Lung (tissue), 12 donors: ENCODE measurements around the gene CAPRIN2. TPM values are rescaled to one million over a fixed set of nuclear protein-coding genes. Genes with fewer than 3 reads are reported as not detected.

Experiments used
- ATAC-seq: fragments of 200-7000 bp; cut with Tn5 transposase; one replicate; pipeline ENCODE4 v1.9.1; 2020; ENCODE audit warnings: moderate number of reproducible peaks; ENCODE audit not compliant: insufficient read depth, low FRiP score
- DNase-seq, 3 donors: peaks; one replicate each; pipeline ENCODE4 v3.0.0-alpha.2; 2013 to 2017
- H3K27ac ChIP-seq, 2 donors: one replicate each; pipeline ENCODE4 v1.5.1; 2013; ENCODE audit warnings: mild to moderate bottlenecking in 2 of 2, moderate library complexity in 2 of 2, control low read depth in 1 of 2, inconsistent platforms in 1 of 2, low read depth in 1 of 2, low read length in 1 of 2
- H3K27me3 ChIP-seq, 3 donors: one replicate each; pipeline ENCODE4 v1.5.1; 2013; ENCODE audit warnings: low read length in 2 of 3; ENCODE audit not compliant: control insufficient read depth in 3 of 3, insufficient read depth in 3 of 3
- H3K36me3 ChIP-seq, 4 donors: one replicate each; pipeline ENCODE4 v1.5.1; 2013; ENCODE audit warnings: low read length in 4 of 4, mild to moderate bottlenecking in 1 of 4, moderate library complexity in 1 of 4; ENCODE audit not compliant: control insufficient read depth in 4 of 4, insufficient read depth in 4 of 4
- H3K4me1 ChIP-seq, 5 donors: one replicate each; pipeline ENCODE4 v1.5.1; 2013; ENCODE audit warnings: low read length in 5 of 5, mild to moderate bottlenecking in 2 of 5, moderate library complexity in 1 of 5; ENCODE audit not compliant: control insufficient read depth in 5 of 5, insufficient read depth in 5 of 5
- H3K4me3 ChIP-seq: one replicate; pipeline ENCODE4 v1.5.1; 2013; ENCODE audit warnings: mild to moderate bottlenecking, control low read depth, moderate library complexity
- H3K9ac ChIP-seq, 2 donors: one replicate each; pipeline ENCODE4 v1.5.1; 2013; ENCODE audit warnings: low read length in 2 of 2, control low read depth in 1 of 2; ENCODE audit not compliant: insufficient read depth in 1 of 2
- H3K9me3 ChIP-seq, 4 donors: one replicate each; pipeline ENCODE4 v1.5.1; 2013; ENCODE audit warnings: low read length in 3 of 4, mild to moderate bottlenecking in 1 of 4, moderate library complexity in 1 of 4; ENCODE audit not compliant: control insufficient read depth in 4 of 4, insufficient read depth in 3 of 4
- WGBS, 2 donors: extraction: QIAGEN DNeasy Blood & Tissue Kit; methylation state at CpG; one replicate each; pipeline ENCODE4 v1.1.7; 2013; 5-methylcytosine and 5-hydroxymethylcytosine counted together
- polyA plus RNA-seq, 2 donors: library from polyadenylated mRNA; stranded (reverse); fragments of 200-250 nt; gene quantifications; one replicate each; pipeline ENCODE4 v1.2.1, GENCODE V29; 2013
- total RNA-seq, 2 donors: library from RNA; depleted of rRNA in 1 of 2; stranded (reverse); fragments of >200 nt in 1 of 2; gene quantifications; one replicate each; pipeline ENCODE4 v1.2.1, GENCODE V29; 2014 to 2021
- TF ChIP-seq, protein P1 (sequence below): IDR thresholded peaks from 2 replicates; pipeline ENCODE4 v1.5.1; 2012; ENCODE audit warnings: mild to moderate bottlenecking; ENCODE audit errors: control extremely low read depth, extremely low read depth
- donor health status: control.
- donor health status: control.
- donor health status: Bipolar disorder and iron deficiency.
- donor health status: healthy.
- donor health status: DM: yes; HTN: yes; CAD: no.

Gene CAPRIN2
- total and polyA plus RNA-seq, 4 donors, result 8.2 to 43.5 (median 16.9) TPM

DNA sequence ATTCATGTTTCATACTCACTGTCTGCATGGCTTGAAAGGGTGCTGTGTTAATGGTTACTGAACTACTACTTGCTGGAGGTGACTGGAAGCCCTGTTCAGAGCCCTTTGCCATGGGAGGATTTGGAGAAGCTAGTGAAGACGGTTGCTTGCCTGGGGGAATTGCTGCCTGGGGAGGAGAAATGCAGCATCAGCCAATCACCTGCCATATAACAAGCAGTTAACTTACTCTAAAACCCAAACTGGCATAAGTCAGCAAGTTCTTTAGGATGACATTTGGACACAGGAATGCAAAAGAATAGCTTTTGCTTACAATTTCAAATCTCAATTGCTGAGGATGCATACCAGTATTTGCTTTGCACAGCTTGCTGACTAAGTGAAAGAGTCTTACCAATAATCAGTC, 35.7 kb downstream of the CAPRIN2 start:
- no peak overlapping the region for H3K9ac ChIP-seq
- WGBS, 2 donors, result 81 to 90% methylated on average over 1 of the region's 1 CpG
- TF ChIP-seq, protein P1, sequence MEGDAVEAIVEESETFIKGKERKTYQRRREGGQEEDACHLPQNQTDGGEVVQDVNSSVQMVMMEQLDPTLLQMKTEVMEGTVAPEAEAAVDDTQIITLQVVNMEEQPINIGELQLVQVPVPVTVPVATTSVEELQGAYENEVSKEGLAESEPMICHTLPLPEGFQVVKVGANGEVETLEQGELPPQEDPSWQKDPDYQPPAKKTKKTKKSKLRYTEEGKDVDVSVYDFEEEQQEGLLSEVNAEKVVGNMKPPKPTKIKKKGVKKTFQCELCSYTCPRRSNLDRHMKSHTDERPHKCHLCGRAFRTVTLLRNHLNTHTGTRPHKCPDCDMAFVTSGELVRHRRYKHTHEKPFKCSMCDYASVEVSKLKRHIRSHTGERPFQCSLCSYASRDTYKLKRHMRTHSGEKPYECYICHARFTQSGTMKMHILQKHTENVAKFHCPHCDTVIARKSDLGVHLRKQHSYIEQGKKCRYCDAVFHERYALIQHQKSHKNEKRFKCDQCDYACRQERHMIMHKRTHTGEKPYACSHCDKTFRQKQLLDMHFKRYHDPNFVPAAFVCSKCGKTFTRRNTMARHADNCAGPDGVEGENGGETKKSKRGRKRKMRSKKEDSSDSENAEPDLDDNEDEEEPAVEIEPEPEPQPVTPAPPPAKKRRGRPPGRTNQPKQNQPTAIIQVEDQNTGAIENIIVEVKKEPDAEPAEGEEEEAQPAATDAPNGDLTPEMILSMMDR, result no peak
- H3K9me3 ChIP-seq, result no peaks in the 10 kb centered on the region
- peaks cover 5 to 27% (median 14%) of the 10 kb centered on the region in 4 donors for H3K36me3 ChIP-seq
- ATAC-seq (no peak), DNase-seq (no peak)
- no peaks in the 10 kb centered on the region for H3K4me1 ChIP-seq
- H3K4me3 ChIP-seq, result no peak overlapping the region
- H3K27me3 ChIP-seq, result no peaks in the 10 kb centered on the region
- no peak overlapping the region for H3K27ac ChIP-seq

DNA sequence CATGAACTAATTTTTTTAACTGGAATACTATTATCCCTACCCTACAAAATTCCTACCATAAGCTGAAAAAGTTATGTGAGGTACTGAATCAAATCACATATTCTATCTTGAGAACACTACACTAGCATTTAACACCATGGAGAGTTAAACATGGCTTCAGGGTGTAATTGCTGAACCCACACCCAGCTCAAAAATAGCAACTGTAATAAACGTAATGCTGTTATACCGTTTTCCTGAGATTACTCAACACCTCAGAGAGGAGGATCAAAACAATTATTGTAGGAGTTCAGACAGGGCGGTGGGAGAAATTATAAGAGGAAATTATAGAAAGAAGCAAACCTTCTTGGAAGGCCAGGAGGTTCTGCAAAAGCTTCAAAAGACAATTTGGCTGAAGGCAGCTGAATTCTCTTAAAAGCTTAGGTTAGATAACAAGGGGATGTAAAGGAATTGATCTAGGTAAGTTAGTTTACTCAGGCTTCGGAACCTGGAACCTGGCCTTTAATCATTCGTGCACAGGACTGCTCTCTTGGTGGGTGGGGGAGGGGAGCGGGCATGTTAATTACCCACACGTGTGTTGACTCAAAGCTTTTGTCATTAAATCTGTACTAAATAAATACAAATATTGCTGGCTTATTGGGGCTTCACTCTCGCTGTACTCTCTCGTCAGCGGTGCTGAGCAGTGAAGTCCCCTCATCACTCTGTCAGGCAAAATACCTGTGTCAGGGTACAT, 47.0 kb downstream of the CAPRIN2 start:
- Histone ChIP-seq H3K9me3 (no peaks in the 10 kb centered on the region), H3K27me3 (no peaks in the 10 kb centered on the region), H3K4me3 (no peak overlapping the region), H3K4me1 (no peaks in the 10 kb centered on the region), H3K9ac (no peak overlapping the region), H3K36me3 (peaks cover 6 to 24% (median 12%) of the 10 kb centered on the region in 4 donors), H3K27ac (no peak overlapping the region)
- ATAC-seq (no peak), DNase-seq (no peak)
- 87 to 91% methylated on average over 10 of the region's 10 CpGs for WGBS, 2 donors
- TF ChIP-seq, protein P1, result no peak

DNA sequence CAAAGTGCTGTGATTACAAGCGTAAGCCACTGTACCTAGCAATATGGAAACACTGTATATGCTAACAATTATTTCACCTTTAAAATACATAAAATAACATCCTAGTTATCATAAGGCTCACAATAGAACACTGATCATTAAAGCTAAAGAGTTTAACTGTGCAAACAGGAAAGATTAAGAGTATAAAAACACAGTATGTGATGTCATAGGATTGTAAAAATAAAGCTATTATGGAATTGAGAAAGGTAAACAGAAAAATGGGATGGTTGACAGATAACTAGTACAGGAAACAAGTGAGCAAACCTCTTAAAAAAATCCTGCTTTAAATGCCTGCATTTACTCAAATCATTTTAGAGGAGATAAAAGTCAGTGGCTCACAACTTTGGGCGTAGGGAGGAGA, 48.3 kb downstream of the CAPRIN2 start:
- no peaks in the 10 kb centered on the region for H3K4me1 ChIP-seq
- H3K27ac ChIP-seq, result no peak overlapping the region
- peaks cover 6 to 20% (median 10%) of the 10 kb centered on the region in 4 donors for H3K36me3 ChIP-seq
- H3K9me3 ChIP-seq, result no peaks in the 10 kb centered on the region
- no peak overlapping the region for H3K4me3 ChIP-seq
- no peak for ATAC-seq
- TF ChIP-seq, protein P1, result no peak
- no peak overlapping the region for H3K9ac ChIP-seq
- H3K27me3 ChIP-seq, result no peaks in the 10 kb centered on the region
- 90 to 97% methylated on average over 2 of the region's 2 CpGs for WGBS, 2 donors
- no peak for DNase-seq

DNA sequence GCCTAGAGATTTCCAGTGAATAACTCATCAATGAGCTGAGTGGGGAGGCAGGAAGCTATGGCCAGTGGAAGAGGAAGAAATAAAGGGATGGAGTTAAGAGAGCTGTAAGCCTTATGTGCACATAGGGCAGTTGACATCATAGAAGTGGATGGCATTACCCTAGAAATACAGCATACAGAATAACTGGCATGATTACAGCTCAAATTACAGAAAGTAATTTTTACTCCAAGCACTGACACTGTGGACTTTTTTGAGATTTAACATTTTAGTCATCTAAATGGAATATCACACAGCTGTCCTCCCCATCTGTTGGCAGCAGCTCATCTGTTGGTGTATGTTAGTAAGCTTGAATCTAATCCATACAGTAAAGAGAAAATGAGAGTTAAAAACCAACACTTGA, 53.7 kb downstream of the CAPRIN2 start:
- ATAC-seq, result no peak
- Histone ChIP-seq H3K4me1 (peaks cover 0 to 3% (median 0%) of the 10 kb centered on the region in 5 donors), H3K27ac (no peak overlapping the region), H3K27me3 (no peaks in the 10 kb centered on the region), H3K4me3 (no peak overlapping the region), H3K9me3 (no peaks in the 10 kb centered on the region), H3K36me3 (peaks cover 0 to 3% (median 0%) of the 10 kb centered on the region in 4 donors), H3K9ac (no peak overlapping the region)
- TF ChIP-seq, protein P1, result no peak
- no peak for DNase-seq
